HL-60 (cell line): Measurements from ENCODE around the gene KBTBD3.

ENCODE experiments used
- CTCF ChIP-seq: IDR thresholded peaks from one replicate; pipeline ENCODE4 v1.5.1; 2011; ENCODE audit warnings: low read length, control low read depth, inconsistent platforms; ENCODE audit not compliant: insufficient read depth
- GABPA ChIP-seq: IDR thresholded peaks from 2 replicates; pipeline ENCODE4 v1.6.1; 2012; ENCODE audit warnings: low read depth
- POLR2AphosphoS5 ChIP-seq: IDR thresholded peaks from 2 replicates; pipeline ENCODE4 v1.6.1; 2012; ENCODE audit warnings: low read depth
- SPI1 ChIP-seq: IDR thresholded peaks from 2 replicates; pipeline ENCODE4 v1.6.1; 2012; ENCODE audit warnings: low read depth, mild to moderate bottlenecking, borderline replicate concordance

GRCh38 chr11:106092446-106092845 is 15.3 kb upstream of the KBTBD3 start:
- no peak for TF ChIP-seq CTCF
- TF ChIP-seq POLR2AphosphoS5: no peak
- TF ChIP-seq SPI1: no peak
- no peak for TF ChIP-seq GABPA
